H1 (cell line): ENCODE data around the gene KIF26A. TPM values are rescaled to one million over a fixed set of nuclear protein-coding genes. Genes with fewer than 3 reads are reported as not detected.

Source experiments
- CTCF ChIA-PET: fragments of 300-600 bp; sonication (Branson Sonifier 250); formaldehyde crosslinking; loops from one replicate; lab custom pipeline; 2021; ENCODE audit not compliant: partially characterized antibody; lab: Charles Lee
- POLR2A ChIA-PET: fragments of 300-600 bp; sonication (Branson Sonifier 250); formaldehyde crosslinking; loops from one replicate; lab custom pipeline; 2021; ENCODE audit warnings: inconsistent platforms; ENCODE audit not compliant: partially characterized antibody; lab: Charles Lee
- DNase-seq, 2 experiments: peaks; one replicate each; pipeline versions ENCODE4 v3.0.0 to v3.0.0-alpha.2; 2010 to 2022; ENCODE audit warnings: low spot score in 2 of 2, low read depth in 1 of 2, mixed read lengths in 1 of 2
- FAIRE-seq: peaks from 2 replicates; lab custom pipeline; 2011; peaks lifted over from hg19 to GRCh38; lab: Jason Lieb, UNC
- H2AFZ ChIP-seq: 2 replicates; pipeline ENCODE4 v1.8.1; 2012; ENCODE audit warnings: low read length, inconsistent platforms
- H2AK5ac ChIP-seq: 2 replicates; pipeline ENCODE4 v1.6.1; 2013; ENCODE audit warnings: low read depth, low read length
- H2BK120ac ChIP-seq: replicated peaks from 2 replicates; pipeline ENCODE3; 2013; ENCODE audit warnings: low read depth, low read length, inconsistent platforms
- H2BK12ac ChIP-seq: 2 replicates; pipeline ENCODE4 v1.6.1; 2013; ENCODE audit warnings: low read depth, low read length
- H2BK15ac ChIP-seq: 2 replicates; pipeline ENCODE4 v1.6.1; 2013; ENCODE audit warnings: low read length
- H2BK20ac ChIP-seq: 2 replicates; pipeline ENCODE4 v1.6.1; 2013; ENCODE audit warnings: low read length
- H2BK5ac ChIP-seq: 2 replicates; pipeline ENCODE4 v1.6.1; 2013; ENCODE audit warnings: low read depth, low read length
- H3K14ac ChIP-seq: 2 replicates; pipeline ENCODE4 v1.6.1; 2013; ENCODE audit warnings: inconsistent platforms; ENCODE audit not compliant: insufficient read length
- H3K18ac ChIP-seq: 2 replicates; pipeline ENCODE4 v1.6.1; 2013; ENCODE audit warnings: low read length; ENCODE audit errors: extremely low read depth
- H3K23ac ChIP-seq: 2 replicates; pipeline ENCODE4 v1.6.1; 2013; ENCODE audit warnings: inconsistent platforms; ENCODE audit not compliant: insufficient read length
- H3K23me2 ChIP-seq: 2 replicates; pipeline ENCODE4 v1.6.1; 2013; ENCODE audit warnings: low read depth, low read length
- H3K27ac ChIP-seq: 2 replicates; pipeline ENCODE4 v1.6.1; 2011; ENCODE audit warnings: low read depth, low read length, inconsistent platforms
- H3K27me3 ChIP-seq, 4 experiments: replicated peaks in 1 of 4; 1 replicate in 1 of 4; 2 replicates in 3 of 4; pipeline versions ENCODE4 v1.6.1 to v1.8.1; 2011 to 2013; ENCODE audit warnings: low read length in 3 of 4, mild to moderate bottlenecking in 3 of 4, inconsistent platforms in 2 of 4, mixed read lengths in 2 of 4, moderate library complexity in 1 of 4; ENCODE audit not compliant: control insufficient read depth in 3 of 4, insufficient read depth in 3 of 4; ENCODE audit errors: extremely low read depth in 1 of 4
- H3K36me3 ChIP-seq, 4 experiments: 2 replicates each; pipeline versions ENCODE4 v1.6.1 to v1.8.1; 2011 to 2013; ENCODE audit warnings: mild to moderate bottlenecking in 4 of 4, low read length in 3 of 4, moderate library complexity in 2 of 4, control low read depth in 1 of 4, inconsistent platforms in 1 of 4; ENCODE audit not compliant: insufficient read depth in 4 of 4, control insufficient read depth in 2 of 4
- H3K4ac ChIP-seq: replicated peaks from 2 replicates; pipeline ENCODE3; 2013; ENCODE audit warnings: low read length, low read depth, mixed read lengths, inconsistent platforms; ENCODE audit not compliant: insufficient read length
- H3K4me1 ChIP-seq, 4 experiments: replicated peaks in 1 of 4; 1 replicate in 1 of 4; 2 replicates in 3 of 4; pipeline versions ENCODE4 v1.6.1 to v1.8.1; 2011 to 2013; ENCODE audit warnings: low read length in 3 of 4, inconsistent platforms in 2 of 4, mixed read lengths in 1 of 4; ENCODE audit not compliant: insufficient read depth in 4 of 4, control insufficient read depth in 3 of 4
- H3K4me2 ChIP-seq, 2 experiments: 2 replicates each; pipeline versions ENCODE4 v1.6.1 to v1.8.1; 2011 to 2013; ENCODE audit warnings: low read depth in 2 of 2, low read length in 2 of 2, control low read depth in 1 of 2, inconsistent platforms in 1 of 2, mild to moderate bottlenecking in 1 of 2; ENCODE audit not compliant: insufficient read depth in 1 of 2
- H3K4me3 ChIP-seq, 4 experiments: fragments of 200-600, 300-600 bp in 1 of 4; sonication (generic), shearing (Covaris generic), sonication (Bioruptor Twin) in 1 of 4; 2 replicates each; pipeline versions ENCODE4 v1.5.1 to v1.8.1; 2011 to 2016; ENCODE audit warnings: low read length in 4 of 4, low read depth in 3 of 4, control low read depth in 2 of 4, inconsistent platforms in 2 of 4, mild to moderate bottlenecking in 2 of 4, mixed read lengths in 1 of 4, moderate library complexity in 1 of 4; ENCODE audit not compliant: insufficient read depth in 2 of 4; ENCODE audit errors: extremely low read depth in 1 of 4
- H3K56ac ChIP-seq: replicated peaks from 2 replicates; pipeline ENCODE3; 2013; ENCODE audit warnings: low read depth, mild to moderate bottlenecking, mixed read lengths, low read length, inconsistent platforms; ENCODE audit not compliant: insufficient read length
- H3K79me1 ChIP-seq: 2 replicates; pipeline ENCODE4 v1.6.1; 2013; ENCODE audit warnings: low read depth, low read length, control low read depth
- H3K79me2 ChIP-seq, 2 experiments: 2 replicates each; pipeline versions ENCODE4 v1.6.1 to v1.8.1; 2012 to 2013; ENCODE audit warnings: low read length in 2 of 2, mild to moderate bottlenecking in 2 of 2, inconsistent platforms in 1 of 2; ENCODE audit not compliant: insufficient read depth in 2 of 2, control insufficient read depth in 1 of 2
- H3K9ac ChIP-seq, 4 experiments: replicated peaks in 1 of 4; 1 replicate in 1 of 4; 2 replicates in 3 of 4; pipeline versions ENCODE4 v1.6.1 to v1.8.1; 2011 to 2013; ENCODE audit warnings: low read depth in 3 of 4, low read length in 3 of 4, control low read depth in 2 of 4, mild to moderate bottlenecking in 2 of 4, moderate library complexity in 2 of 4, inconsistent platforms in 1 of 4; ENCODE audit errors: extremely low read depth in 1 of 4
- H3K9me3 ChIP-seq, 2 experiments: 2 replicates each; pipeline versions ENCODE4 v1.6.1 to v1.8.1; 2012 to 2013; ENCODE audit warnings: mild to moderate bottlenecking in 2 of 2, moderate library complexity in 2 of 2, control low read depth in 1 of 2, inconsistent platforms in 1 of 2, low read depth in 1 of 2, low read length in 1 of 2, mixed read lengths in 1 of 2; ENCODE audit not compliant: insufficient read depth in 2 of 2
- H4K20me1 ChIP-seq, 2 experiments: replicated peaks in 1 of 2; 2 replicates each; pipeline versions ENCODE3 to v1.8.1; 2011 to 2013; ENCODE audit warnings: inconsistent platforms in 2 of 2, low read length in 2 of 2, mild to moderate bottlenecking in 1 of 2; ENCODE audit not compliant: insufficient read depth in 2 of 2, control insufficient read depth in 1 of 2
- H4K5ac ChIP-seq: 2 replicates; pipeline ENCODE4 v1.6.1; 2013; ENCODE audit warnings: low read length, low read depth, mixed read lengths, inconsistent platforms; ENCODE audit not compliant: insufficient read length
- H4K8ac ChIP-seq: 2 replicates; pipeline ENCODE4 v1.8.0; 2013; ENCODE audit warnings: mild to moderate bottlenecking, moderate library complexity, low read length, inconsistent platforms; ENCODE audit not compliant: insufficient read depth; ENCODE audit errors: extremely low read depth
- H4K91ac ChIP-seq: replicated peaks from 2 replicates; pipeline ENCODE3; 2013; ENCODE audit warnings: low read length, mixed read lengths, inconsistent platforms; ENCODE audit not compliant: insufficient read length
- CHD2 ChIP-seq: IDR thresholded peaks from 2 replicates; pipeline ENCODE4 v1.6.1; 2012; ENCODE audit warnings: low read length, improper control_type of control experiment
- HDAC2 ChIP-seq, 2 experiments: fragments of 300-600 bp in 1 of 2; sonication (generic) in 1 of 2; IDR thresholded peaks; 2 replicates each; pipeline ENCODE4 v1.6.1; 2011 to 2012; ENCODE audit warnings: low read depth in 2 of 2, low read length in 2 of 2, mild to moderate bottlenecking in 2 of 2, moderate library complexity in 2 of 2, borderline replicate concordance in 1 of 2, inconsistent platforms in 1 of 2
- KDM5A ChIP-seq: fragments of 200-600 bp; IDR thresholded peaks from 2 replicates; pipeline ENCODE4 v1.7.1; 2012; ENCODE audit warnings: mild to moderate bottlenecking, low read length, inconsistent platforms, mixed read lengths
- SIRT6 ChIP-seq: IDR thresholded peaks from one replicate; pipeline ENCODE4 v1.7.1; 2012; ENCODE audit warnings: low read length, inconsistent platforms
- WGBS, 2 experiments: shearing (Covaris generic) in 1 of 2; methylation state at CpG; one replicate each; pipeline versions ENCODE4 v1.1.6 to v1.1.7; 2013 to 2015; ENCODE audit warnings: low lambda C conversion rate in 2 of 2, mixed read lengths in 2 of 2, inconsistent platforms in 1 of 2, low coverage in 1 of 2, missing lambda C conversion rate in 1 of 2; ENCODE audit not compliant: insufficient replicate concordance in 2 of 2, insufficient coverage in 1 of 2, insufficient read length in 1 of 2; ENCODE audit errors: extremely low coverage in 1 of 2, missing lambda C conversion rate in 1 of 2; 5-methylcytosine and 5-hydroxymethylcytosine counted together
- polyA plus RNA-seq, 7 experiments: library from polyadenylated mRNA; depleted of rRNA in 3 of 7; stranded (reverse) in 5 of 7; unstranded in 2 of 7; fragments of >200 nt in 5 of 7; fragments of 200-250 nt in 2 of 7; gene quantifications; 1 replicate in 5 of 7; 2 replicates in 1 of 7; 4 replicates in 1 of 7; pipeline versions ENCODE4 v1.2.1 to v1.2.3, GENCODE V29; 2011 to 2013; ENCODE audit warnings: missing spikeins in 2 of 7, mixed read lengths in 2 of 7
- total RNA-seq: library from RNA; stranded (reverse); fragmentation: NEBNext Ultra II Directional; extraction: Animal tissue kit (Norgen Biotek cat#: 25700); gene quantifications from 2 replicates; pipeline ENCODE4 v1.2.1, GENCODE V29; 2021
- TF ChIP-seq, protein P1 (sequence below): IDR thresholded peaks from 2 replicates; pipeline ENCODE4 v1.6.1; 2011; ENCODE audit warnings: low read depth, mild to moderate bottlenecking, low read length; ENCODE audit not compliant: insufficient read depth
- TF ChIP-seq, protein P2 (sequence below), 3 experiments: IDR thresholded peaks; 1 replicate in 2 of 3; 2 replicates in 1 of 3; pipeline versions ENCODE4 v1.5.1 to v1.6.1; 2011; ENCODE audit warnings: low read length in 3 of 3, mild to moderate bottlenecking in 3 of 3, inconsistent platforms in 2 of 3, low read depth in 1 of 3, moderate library complexity in 1 of 3; ENCODE audit not compliant: insufficient read depth in 1 of 3; ENCODE audit errors: control extremely low read depth in 1 of 3

The KIF26A gene
- total and polyA plus RNA-seq, 2 of the 8 experiments (the other 6 are each of a cell fraction or from before 2014, with no cell fraction given): 11.5 to 41.6 TPM

DNA sequence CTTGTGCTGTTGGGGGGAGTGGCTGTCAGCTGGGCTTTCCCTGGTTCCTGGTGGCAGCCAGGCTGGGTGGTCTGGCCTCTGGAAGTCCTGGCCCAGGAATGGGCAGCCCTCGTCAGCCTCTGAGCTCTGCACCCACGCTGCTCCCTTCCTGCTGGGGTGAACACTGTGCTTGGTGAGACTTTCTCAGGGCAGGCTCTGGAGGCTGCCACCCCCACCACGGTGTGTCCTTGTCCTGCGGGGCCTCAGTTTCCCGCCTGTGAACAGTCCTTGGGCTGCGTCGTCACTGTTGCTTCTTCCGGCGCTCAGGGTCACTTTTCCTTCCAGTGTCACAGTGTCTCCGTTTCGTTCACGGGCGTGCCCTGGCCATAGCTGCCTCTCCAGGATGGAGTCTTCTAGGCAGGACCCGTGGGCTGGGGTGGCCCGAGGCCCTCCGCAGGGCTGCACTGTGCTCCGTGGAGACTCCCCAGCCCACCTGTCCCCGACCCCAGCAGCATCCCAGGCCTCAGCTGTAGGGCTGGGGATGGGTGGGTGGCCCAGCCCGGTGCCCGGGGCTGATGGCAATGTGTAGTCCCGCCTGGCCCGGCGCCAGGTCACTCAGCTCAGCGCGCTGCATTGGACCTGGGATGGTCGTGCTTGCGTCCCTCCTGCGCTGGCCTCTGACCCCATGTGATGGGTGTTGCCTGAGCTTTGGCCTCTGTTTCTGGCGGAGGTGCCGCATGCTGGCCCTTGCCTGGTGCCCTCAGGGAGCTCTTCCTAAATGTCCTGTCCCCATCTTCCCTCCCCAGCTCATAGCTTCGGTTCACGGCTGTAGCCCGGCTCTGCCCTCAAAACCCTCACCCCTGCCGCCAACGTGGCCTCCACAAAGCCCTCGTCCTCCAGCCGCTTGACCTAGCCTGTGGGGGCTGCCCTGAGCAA, 6.8 kb downstream of the KIF26A start:
- Histone ChIP-seq H3K23ac (no peak overlapping the region), H3K79me2 (peaks cover 31 to 90% of the 10 kb centered on the region in 2 experiments; a peak in 3 of 4 replicates), H2AK5ac (0 out of 2 replicates have a peak overlapping the region, but pooled peaks have one; percentile 24), H4K91ac (no peak overlapping the region), H4K5ac (no peak overlapping the region), H3K9me3 (no peaks in the 10 kb centered on the region), H2BK12ac (0 out of 2 replicates have a peak overlapping the region, but pooled peaks have one; percentile 17), H3K23me2 (no peaks in the 10 kb centered on the region; the same call in 1 of the 2 replicates), H3K4me2 (no peak overlapping the region), H2BK15ac (no peak overlapping the region), H2BK5ac (no peak overlapping the region), H3K56ac (no peak overlapping the region), H3K36me3 (no peaks in the 10 kb centered on the region; a peak in 2 of 8 replicates), H2BK120ac (no peak overlapping the region), H2BK20ac (no peak overlapping the region), H3K14ac (no peak overlapping the region), H3K4me3 (no peak overlapping the region), H3K27ac (no peak overlapping the region), H3K9ac (no peak overlapping the region), H3K27me3 (no peaks in the 10 kb centered on the region), H4K20me1 (peaks cover 20 to 39% of the 10 kb centered on the region in 2 experiments), H3K18ac (no peak overlapping the region), H4K8ac (no peak overlapping the region; the same call in 1 of the 2 replicates), H3K4me1 (peaks cover 0 to 37% (median 27%) of the 10 kb centered on the region in 4 experiments; a peak in 6 of 7 replicates), H2AFZ (no peak overlapping the region), H3K4ac (no peak overlapping the region), H3K79me1 (peaks cover 23% of the 10 kb centered on the region)
- 92% methylated on average over 29 of the region's 37 CpGs; no CpG with 5 or more reads in 1 of the 2 experiments for WGBS, 2 experiments
- CTCF ChIA-PET: interaction anchor here (0.8 to 3.9 kb wide), 11 partner anchors 12 to 495 kb away, joined by 3 to 16 read pairs (median 3); no protein-coding TSS in a partner anchor
- FAIRE-seq (no peak), DNase-seq (peak in 1 of 2 experiments; percentile 43)
- TF ChIP-seq, protein P1, sequence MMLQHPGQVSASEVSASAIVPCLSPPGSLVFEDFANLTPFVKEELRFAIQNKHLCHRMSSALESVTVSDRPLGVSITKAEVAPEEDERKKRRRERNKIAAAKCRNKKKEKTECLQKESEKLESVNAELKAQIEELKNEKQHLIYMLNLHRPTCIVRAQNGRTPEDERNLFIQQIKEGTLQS: no peak
- no peak for TF ChIP-seq CHD2
- no peak for TF ChIP-seq HDAC2 (IDR thresholded peaks at IDR 0.05; ENCODE audit: borderline replicate concordance in 1 of 2, low read depth in 2 of 2, low read length in 2 of 2)
- no peak for TF ChIP-seq SIRT6
- TF ChIP-seq, protein P2, sequence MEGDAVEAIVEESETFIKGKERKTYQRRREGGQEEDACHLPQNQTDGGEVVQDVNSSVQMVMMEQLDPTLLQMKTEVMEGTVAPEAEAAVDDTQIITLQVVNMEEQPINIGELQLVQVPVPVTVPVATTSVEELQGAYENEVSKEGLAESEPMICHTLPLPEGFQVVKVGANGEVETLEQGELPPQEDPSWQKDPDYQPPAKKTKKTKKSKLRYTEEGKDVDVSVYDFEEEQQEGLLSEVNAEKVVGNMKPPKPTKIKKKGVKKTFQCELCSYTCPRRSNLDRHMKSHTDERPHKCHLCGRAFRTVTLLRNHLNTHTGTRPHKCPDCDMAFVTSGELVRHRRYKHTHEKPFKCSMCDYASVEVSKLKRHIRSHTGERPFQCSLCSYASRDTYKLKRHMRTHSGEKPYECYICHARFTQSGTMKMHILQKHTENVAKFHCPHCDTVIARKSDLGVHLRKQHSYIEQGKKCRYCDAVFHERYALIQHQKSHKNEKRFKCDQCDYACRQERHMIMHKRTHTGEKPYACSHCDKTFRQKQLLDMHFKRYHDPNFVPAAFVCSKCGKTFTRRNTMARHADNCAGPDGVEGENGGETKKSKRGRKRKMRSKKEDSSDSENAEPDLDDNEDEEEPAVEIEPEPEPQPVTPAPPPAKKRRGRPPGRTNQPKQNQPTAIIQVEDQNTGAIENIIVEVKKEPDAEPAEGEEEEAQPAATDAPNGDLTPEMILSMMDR (IDR thresholded peaks at IDR 0.05; ENCODE audit: control extremely low read depth in 1 of 3, insufficient read depth in 1 of 3, low read depth in 1 of 3, low read length in 3 of 3): no peak
- no peak for TF ChIP-seq KDM5A
- POLR2A ChIA-PET: interaction anchor here (0.9 kb wide), 1 partner anchor 10 kb away, joined by 3 read pairs; no protein-coding TSS in a partner anchor
